AG04449 (cell line): ENCODE data around the gene ALPI.

Source experiments
- CTCF ChIA-PET: fragments of 350-600 bp; formaldehyde crosslinking; extraction: SDS; loops from one replicate; lab custom pipeline; 2021; ENCODE audit warnings: antibody characterized with exemption; lab: Yijun Ruan, JAX
- POLR2A ChIA-PET: fragments of 400-600, 350-600 bp; formaldehyde crosslinking; extraction: SDS; loops from one replicate; lab custom pipeline; 2020; ENCODE audit warnings: antibody characterized with exemption, inconsistent platforms; lab: Yijun Ruan, JAX
- DNase-seq: peaks from one replicate; pipeline ENCODE4 v3.0.0-alpha.2; 2010; ENCODE audit warnings: low read depth, low spot score
- H3K4me3 ChIP-seq: 2 replicates; pipeline ENCODE4 v1.5.1; 2011; ENCODE audit warnings: low read depth, mild to moderate bottlenecking, control low read depth, low read length
- TF ChIP-seq, protein P1 (sequence below): IDR thresholded peaks from one replicate; pipeline ENCODE4 v1.5.1; 2011; ENCODE audit warnings: mild to moderate bottlenecking, moderate library complexity, low read length, control low read depth, inconsistent platforms; ENCODE audit not compliant: insufficient read depth; ENCODE audit errors: missing control alignments

Gene ALPI

GRCh38 chr2:232490221-232491138, 34.5 kb downstream of the ALPI start:
- POLR2A ChIA-PET = interaction anchor here (0.6 kb wide), 1 partner anchor 60 kb away, joined by 3 read pairs; the partner anchor contains the start of gene EIF4E2
- CTCF ChIA-PET = interaction anchor here (1.0 kb wide), 1 partner anchor 15 kb away, joined by 3 read pairs; no protein-coding TSS in a partner anchor
- no peak for DNase-seq
- TF ChIP-seq, protein P1, sequence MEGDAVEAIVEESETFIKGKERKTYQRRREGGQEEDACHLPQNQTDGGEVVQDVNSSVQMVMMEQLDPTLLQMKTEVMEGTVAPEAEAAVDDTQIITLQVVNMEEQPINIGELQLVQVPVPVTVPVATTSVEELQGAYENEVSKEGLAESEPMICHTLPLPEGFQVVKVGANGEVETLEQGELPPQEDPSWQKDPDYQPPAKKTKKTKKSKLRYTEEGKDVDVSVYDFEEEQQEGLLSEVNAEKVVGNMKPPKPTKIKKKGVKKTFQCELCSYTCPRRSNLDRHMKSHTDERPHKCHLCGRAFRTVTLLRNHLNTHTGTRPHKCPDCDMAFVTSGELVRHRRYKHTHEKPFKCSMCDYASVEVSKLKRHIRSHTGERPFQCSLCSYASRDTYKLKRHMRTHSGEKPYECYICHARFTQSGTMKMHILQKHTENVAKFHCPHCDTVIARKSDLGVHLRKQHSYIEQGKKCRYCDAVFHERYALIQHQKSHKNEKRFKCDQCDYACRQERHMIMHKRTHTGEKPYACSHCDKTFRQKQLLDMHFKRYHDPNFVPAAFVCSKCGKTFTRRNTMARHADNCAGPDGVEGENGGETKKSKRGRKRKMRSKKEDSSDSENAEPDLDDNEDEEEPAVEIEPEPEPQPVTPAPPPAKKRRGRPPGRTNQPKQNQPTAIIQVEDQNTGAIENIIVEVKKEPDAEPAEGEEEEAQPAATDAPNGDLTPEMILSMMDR = no peak
- H3K4me3 ChIP-seq = no peak overlapping the region

DNA sequence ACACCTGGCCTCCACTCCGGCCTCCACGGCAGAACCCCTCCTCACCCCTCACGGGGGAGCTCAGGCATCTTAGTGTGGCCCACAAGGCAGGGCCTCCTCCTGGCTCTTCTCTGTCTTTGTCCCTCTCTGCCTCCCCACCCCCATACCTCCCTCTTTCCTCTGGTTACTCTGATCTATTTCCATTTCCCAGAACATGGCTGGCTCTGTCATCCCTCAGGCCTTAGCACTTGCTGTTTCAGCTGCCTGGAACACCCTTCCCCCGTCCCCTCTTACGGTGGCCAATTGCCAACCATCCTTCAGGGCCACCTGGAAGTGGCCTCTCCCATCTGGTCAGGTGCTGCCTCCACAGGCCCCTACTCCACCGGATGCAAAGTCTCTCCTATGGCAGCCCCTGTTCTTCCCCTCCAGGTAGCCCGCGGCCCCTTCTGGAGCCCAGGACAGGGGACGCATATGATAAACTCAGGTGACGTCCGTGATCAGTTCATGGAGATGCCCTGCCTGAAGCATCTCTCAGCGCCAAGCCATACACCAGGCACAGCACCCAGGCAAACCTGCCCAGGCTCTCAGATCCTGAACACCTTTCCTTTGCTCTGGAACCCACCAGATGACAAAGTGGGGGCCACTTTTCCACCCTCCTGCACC, 35.3 kb downstream of the ALPI start:
- ChIA-PET CTCF (interaction anchor here (1.0 kb wide), 1 partner anchor 16 kb away, joined by 3 read pairs; no protein-coding TSS in a partner anchor), POLR2A (no interaction called here)
- TF ChIP-seq, protein P1 = no peak
- DNase-seq = no peak
- no peak overlapping the region for H3K4me3 ChIP-seq

GRCh38 chr2:232492236-232492848, 36.4 kb downstream of the ALPI start:
- TF ChIP-seq, protein P1 = no peak
- POLR2A ChIA-PET = no interaction called here
- CTCF ChIA-PET = interaction anchor here (1.5 kb wide), 1 partner anchor 591 kb away, joined by 4 read pairs; no protein-coding TSS in a partner anchor
- DNase-seq = no peak
- H3K4me3 ChIP-seq = no peak overlapping the region

DNA sequence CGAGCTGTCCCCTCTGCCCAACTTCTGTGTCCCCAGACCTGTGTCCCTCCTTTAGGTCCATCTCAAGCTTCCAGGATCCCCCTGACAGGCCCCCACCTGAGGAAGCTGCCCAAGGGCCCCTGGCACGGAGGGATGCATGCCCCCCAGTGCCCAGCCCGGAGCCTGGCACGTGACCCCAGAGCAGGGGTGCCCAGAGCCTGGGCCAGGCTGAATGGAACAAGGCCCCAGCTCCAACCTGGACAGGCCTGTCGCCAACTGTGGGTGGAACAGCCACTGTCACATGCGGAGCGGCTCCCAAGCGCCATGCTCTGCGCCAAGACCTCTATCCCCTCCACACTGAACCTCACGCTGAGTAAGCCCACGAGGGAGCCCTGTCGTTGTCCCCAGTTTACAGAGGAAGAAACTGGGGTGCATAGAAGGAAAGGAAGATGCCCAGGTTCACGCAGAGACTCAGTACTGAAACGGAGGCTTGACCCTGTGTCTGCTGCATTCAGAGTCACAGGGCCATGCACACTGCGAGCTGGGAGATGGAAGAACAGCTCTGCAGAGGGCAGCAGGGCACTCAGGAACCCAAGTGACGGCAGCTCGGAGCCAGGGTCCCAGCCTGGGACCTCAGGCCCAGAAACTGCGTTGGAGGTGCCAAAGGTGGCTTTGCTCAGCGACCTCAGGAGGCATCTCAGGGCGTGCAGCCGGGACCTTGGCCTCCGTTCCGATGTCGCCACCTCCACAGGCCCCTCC, 37.2 kb downstream of the ALPI start:
- ChIA-PET POLR2A (no interaction called here), CTCF (interaction anchor here (1.0 to 1.7 kb wide), 3 partner anchors 30 to 592 kb away, joined by 3 to 5 read pairs (median 4); no protein-coding TSS in a partner anchor)
- TF ChIP-seq, protein P1 = no peak
- H3K4me3 ChIP-seq = no peak overlapping the region
- no peak for DNase-seq

DNA sequence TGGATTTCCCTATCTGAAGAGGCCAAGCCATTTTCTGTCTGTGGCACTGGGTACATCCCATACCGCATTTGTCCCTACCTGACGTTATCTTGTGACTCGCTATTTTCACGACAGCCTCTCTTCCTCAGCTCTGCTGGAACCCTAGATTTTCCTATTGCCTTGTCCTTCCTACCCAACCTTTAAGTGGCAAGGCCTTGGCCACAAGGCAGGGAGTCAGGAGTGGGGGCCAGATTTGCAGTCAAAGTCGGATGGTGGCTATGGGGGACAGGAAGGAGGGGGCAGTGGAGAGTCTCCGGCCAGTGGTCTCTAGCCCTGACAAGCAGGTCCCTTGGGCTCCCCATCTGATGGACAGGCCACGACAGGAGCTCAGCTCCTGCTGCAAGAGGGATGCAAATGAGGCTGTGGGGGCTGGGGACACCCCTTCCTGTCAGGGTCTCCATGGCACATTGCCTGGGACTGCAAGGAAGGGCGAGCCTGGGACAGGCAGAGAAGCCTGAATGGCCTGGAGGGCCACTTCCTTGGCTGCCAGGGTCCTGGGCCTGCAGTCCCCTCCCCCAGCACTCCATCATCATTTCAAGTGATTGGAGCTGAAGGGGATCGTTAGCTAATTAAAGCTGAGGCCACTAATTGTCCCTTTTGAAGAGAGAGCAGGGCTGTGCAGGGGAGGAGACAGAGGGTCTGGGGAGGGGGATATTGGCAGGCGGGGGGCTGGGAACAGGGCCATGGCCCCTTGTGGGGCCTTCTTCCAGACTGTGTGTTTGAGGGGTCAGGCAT, 37.9 kb downstream of the ALPI start:
- ChIA-PET POLR2A (no interaction called here), CTCF (interaction anchor here (1.0 to 1.7 kb wide), 3 partner anchors 30 to 593 kb away, joined by 3 to 5 read pairs (median 4); no protein-coding TSS in a partner anchor)
- TF ChIP-seq, protein P1 = no peak
- DNase-seq = no peak
- no peak overlapping the region for H3K4me3 ChIP-seq
